ENCODE measurements around the gene NFS1.
"Not testable (repeated sequence)": the region's sequence is repeated elsewhere in the genome, so short reads cannot be mapped to it uniquely, and the experiment has no call there.

The NFS1 gene

DNA sequence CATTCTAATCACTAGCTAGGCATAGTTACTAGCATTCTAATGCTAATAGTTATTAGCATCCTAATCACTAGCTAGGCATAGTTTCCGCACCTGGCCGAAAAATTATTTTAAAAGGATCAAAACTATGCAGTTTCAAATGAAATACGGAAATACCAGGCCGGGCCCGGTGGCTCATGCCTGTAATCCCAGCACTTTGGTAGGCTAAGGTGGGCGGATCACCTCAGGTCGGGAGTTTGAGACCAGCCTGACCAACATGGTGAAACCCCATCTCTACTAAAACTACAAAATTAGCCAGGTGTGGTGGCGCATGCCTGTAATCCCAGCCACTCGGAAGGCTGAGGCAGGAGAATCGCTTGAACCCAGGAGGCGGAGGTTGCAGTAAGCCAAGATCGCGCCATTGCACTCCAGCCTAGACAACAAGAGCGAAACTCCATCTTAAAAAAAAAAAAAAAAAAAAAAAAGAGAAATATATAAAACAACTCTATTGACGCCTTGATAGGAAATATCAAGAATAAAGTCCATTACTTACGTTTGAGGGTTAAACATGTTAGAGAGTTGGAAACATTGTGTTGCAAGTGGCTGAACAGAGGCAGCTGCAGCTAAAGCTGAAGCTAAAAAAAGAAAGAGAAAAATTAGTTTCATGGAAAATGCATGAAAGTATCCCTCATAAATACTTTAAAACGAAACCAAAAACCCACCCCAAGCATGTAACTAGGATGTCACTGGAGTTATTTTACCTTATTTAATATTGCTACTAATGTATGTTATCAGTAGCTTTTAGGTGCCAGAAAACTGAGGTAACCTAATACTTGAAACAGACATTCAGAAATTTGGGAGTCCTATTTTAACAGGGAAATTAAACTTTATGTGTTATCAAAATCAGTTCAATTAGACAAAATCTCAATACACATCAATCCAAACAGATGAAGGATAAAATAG is 7.7 kb upstream of the NFS1 start:
- DNase-seq: not testable (repeated sequence)

DNA sequence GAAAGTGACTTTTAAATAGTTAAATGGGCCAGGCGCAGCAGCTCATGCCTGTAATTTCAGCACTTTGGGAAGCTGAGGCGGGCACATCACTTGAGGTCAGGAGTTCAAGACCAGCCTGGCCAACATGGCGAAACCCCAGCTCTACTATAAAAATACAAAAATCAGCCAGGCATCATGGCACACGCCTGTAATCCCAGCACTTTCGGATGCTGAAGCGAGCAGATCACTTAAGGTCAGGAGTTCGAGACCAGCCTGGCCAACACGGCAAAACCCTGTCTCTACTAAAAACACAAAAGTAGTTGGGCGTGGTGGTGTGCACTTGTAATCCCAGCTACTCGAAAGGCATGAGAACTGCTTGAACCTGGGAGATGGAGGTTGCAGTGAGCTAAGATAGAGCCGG is 6.7 kb upstream of the NFS1 start:
- not testable (repeated sequence) for DNase-seq

DNA sequence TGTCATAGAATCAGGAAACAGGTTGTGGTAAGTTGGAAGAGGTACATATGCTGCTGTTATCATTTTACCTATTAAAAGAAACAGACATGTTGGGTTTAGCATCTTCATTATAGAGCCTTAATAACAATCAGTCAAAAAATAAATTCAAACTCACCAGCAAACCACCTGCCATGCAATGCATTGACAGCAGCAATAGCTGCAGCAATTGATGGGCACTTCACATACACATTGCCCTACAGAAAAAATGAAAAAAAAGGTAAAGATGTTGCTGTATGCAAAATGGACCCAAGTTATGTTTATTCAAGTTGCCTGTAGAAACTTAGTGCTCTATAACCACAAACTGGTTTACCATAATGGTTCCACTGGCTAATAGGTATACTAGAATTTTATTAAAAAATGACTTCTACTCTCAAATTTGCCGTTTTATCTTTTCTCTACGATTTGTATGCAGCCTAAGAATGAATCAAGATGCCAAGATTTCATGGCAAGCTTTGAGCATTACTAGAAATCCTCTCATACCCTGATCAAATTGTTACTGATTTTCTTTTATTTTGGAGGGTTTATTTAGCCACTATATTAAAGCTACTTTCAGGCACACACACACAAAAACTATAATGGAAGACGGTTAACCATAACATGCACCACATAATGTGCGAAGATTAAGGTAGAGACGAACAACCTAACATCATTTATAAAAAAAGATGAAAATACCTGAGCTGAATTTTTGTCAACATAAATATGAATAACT is 5.5 kb upstream of the NFS1 start:
- DNase-seq: no peak

DNA sequence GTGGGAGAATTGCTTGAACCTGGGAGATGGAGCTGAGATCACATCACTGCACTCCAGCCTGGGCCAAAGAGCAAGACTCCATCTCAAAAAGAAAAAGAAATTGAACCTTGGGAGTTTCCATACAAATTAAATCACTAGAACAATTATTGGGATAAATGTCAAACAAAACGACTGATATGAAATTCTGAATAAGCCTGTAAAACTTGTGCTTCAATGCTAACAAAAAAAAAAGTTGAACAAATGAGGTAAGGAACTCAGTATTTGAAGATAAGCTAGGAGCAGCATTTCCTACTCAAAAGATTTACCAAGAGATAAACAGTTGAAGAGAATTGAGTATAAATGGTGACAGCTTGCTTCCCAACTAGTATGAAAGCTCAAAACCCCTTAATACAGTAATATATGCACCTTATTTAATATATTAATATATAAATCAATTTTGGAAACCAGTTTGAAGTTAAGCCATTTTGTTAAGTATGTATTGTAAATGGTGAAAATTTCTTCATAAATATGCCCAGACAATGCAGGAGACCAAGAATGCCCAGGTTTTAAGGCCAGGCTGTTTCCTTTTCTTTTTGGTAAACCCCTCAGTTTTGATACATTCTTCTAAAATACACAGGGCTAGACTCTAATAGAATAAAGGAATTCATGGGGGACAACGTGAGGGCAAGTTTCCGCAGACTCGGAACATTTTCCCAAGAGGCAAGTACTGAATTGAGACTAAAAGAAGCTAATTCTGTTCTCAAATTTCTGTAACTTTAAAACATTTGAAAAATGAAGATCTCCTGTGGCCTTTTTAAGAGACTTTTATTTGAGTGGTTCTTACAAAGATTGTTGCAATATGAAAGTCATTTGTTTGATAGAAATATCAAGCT is 3.9 kb upstream of the NFS1 start:
- DNase-seq: no peak

DNA sequence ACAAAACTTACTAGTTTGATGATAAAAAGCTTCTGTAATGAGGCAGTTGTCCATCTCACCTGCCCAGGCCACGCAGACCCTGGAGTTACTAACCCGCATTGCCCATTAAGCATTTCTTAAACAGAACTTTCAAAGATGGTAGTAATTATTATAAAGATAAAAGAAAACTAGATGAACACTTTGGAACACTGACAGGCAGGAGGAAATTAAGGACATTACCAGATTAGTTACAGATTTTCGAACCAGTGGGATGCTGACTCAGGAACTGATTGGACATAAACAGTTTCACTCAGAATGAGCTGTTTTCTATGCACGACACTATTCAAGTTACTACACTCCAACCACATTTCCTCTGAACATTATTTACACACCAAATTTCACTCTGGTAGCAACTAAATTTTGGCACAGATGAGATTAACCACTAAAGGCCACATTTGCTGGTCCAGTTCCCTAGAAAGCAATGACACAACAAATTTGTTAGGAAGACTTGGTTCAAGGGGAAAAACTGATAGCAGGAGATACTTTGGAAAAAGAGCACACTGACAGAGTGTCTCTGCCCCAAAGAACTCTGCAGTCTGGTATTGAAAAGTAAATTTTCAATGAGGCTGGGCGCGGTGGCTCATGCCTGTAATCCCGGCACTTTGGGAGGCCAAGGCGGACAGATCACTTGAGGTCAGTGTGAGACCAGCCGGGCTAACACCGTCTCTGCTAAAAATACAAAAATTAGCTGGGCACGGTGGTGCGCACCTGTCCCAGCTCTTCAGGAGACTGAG is 3.1 kb upstream of the NFS1 start:
- no peak for DNase-seq

DNA sequence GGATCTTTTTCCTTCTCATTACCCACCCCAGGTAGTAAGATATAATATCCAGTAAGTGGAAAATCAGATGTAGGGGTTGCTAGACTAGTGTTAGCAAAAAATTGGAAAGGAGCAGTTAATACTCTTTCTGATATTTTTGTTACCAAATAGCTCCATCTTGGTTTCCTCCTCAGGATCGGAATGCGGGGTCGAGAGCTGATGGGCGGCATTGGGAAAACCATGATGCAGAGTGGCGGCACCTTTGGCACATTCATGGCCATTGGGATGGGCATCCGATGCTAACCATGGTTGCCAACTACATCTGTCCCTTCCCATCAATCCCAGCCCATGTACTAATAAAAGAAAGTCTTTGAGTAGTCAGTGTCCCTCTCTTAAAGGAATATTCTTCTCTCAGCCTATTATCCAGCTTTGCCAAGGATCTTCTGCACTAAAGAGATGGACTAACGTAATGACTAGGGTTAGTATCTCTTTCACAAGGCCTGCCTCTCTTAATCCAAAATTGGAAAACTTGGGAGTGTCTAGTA is 1.5 kb upstream of the NFS1 start:
- DNase-seq: no peak

DNA sequence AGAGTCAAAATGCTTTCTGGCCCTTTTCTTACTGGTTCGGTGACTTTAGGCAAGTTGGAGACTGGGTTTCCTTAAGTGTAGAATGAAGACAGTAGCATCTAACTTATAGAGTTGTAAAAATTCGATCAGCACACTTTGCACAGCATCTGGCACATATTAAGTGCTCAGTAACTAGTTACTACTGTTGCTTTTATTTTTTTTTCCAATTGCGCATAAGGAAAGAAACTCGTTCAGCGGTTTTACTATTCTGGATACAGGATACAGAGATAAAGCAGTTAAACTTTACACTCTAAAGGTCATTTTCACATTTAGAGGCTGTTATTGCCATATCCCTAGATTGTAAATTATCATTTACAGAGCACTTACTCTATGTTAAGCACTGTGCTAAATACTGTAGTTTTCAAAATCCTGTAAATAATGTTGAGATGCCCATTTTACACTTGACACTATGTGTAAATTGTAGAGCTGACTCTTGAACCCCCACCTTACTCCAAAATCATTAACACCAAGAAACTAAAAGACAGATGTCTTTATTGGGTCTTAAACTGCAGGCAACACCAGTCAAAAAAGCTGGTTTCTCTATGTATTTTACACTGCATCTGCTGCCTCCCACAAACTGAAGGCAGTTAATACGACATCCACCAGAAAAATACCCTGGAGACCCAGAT is 939 bp upstream of the NFS1 start:
- no peak for DNase-seq

DNA sequence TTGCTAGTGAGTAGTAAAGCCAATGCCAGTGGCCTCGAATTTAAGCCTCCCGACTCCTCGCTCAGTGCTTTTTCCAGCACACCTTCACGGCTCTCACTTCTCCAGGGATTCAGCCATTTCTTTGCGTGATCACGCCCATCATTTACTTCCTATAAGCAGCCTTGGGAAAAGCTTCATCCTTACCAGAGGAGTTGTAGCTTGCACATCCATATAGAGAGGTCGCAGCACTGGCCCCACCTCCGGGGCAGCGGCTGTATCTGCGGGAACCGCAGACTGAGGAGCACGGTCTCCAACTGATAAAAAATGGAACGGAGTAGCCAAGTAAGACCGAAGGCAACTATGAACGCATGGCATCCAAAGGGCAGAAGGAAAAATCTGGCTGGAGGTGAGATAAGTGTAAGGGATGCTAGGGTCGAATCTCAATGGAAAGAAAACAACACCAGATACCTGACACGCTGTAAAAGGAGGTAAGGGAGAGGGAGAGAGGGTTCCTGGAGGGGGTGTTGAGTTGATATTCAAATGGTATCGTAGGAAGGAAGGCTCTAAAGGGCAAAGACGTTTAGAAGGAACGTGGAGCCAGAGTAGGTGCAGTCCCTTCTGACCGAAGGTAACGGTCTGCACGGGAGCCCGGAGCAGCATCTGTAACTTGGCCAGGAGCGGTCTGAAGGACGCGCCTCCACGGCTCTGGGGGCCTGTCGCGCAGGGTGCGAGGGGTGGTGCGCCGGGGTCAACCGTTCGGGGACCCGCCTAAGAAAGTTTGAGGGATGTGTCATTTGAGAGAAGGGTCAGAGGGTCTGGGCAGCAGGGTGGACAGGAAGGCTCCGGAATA is 640 bp downstream of the NFS1 start:
- DNase-seq: no peak

DNA sequence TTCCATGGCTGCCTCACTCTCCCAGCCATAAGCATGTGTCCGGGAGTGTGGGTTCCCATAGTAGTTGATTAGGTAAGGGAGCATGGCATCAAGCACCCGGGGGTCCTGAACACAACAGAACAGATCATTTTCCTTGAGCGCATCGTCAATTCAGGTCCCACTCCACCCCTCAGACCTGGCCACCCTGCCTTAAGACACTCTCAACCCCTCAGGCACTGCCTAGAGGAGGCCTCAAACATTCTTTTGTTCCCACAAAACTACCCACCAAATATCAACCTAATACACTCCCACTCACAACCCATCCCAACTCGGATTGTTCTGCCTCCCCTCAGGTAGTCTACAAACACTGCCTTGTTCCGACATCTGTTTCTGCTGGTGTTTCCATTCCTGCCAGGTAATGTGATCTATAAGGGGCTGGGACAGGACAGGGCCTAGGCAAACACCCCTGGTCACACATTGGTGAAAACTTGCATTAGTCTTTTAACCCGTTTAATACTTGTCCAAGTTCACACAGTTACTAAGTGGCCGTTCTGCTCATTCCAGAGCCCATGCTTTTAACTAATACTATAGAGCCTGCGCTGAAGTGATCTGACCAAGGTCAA is 1.4 kb downstream of the NFS1 start:
- no peak for DNase-seq

DNA sequence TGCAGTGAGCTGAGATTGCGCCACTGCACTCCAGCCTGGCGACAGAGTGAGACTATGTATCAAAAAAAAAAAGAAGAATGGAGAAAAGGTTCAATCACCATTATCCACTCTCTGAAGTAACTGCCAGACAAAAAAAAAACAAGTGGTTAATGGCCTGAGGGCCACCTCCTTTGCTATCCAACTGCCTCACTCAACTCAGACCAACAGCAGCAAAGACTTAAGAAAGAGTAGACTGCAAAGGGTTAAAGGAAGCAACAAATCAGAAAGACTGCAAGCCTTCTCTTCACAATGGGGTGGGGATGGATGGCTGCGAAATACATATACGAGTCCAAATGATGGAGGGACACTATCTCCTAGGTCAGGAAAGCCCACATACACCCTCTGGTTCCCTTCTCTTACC is 3.2 kb downstream of the NFS1 start:
- no peak for DNase-seq

DNA sequence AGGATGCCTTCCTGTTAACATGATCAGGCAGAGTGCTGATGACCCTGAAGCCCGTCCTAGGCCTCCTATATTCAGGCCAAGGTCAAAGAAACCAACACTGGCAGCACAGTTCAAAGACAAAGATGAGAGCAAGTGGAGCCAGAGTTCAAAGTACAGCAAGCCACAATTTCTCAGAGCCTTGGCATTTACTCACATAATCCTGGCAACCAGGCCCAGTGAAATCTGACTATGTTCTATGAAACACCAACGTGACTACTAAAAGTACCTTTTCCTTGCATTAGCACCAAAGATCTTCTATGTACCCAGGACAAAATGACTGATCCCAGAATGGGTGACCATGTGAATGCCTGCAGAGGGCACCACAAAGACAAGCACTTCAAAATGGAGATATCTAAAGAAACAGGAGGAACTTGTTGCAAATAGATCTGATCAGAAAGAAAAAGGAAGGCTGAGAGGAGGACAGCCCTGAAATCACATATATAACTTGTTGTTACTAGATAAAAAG is 3.9 kb downstream of the NFS1 start:
- no peak for DNase-seq

DNA sequence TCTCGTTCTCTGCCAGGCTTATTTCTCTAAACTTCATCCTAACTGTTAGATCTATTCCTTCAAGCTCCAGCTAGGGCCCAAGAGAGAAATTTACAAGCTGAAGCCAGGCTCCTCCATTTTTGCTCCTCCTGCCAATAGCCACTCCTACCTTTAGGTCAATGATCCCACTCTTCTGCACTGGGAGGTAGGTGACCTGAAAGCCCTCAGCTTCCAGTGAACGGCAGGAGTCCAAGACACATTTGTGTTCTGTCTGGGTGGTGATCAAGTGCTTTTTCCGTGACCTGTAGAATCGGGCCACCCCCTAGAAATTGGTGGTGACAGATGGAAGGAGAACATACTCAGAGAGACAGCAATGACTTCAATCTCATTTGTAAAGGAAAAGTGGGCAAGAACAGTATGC is 8.9 kb downstream of the NFS1 start:
- no peak for DNase-seq

DNA sequence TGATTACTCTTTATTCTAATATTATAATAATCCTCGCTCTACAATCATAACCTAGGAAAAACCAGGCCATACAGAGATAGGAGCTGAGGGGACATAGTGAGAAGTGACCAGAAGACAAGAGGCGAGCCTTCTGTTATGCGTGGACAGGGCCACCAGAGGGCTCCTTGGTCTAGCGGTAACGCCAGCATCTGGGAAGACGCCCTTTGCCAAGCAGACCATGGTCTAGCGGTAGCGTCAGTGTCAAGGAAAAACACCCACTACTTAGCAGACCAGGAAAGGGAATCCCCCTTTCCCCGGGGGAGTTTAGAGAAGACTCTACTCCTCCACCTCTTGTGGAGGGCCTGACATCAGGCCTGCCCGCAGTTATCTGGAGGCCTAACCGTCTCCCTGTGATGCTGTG is 12.3 kb downstream of the NFS1 start:
- not testable (repeated sequence) for DNase-seq

DNA sequence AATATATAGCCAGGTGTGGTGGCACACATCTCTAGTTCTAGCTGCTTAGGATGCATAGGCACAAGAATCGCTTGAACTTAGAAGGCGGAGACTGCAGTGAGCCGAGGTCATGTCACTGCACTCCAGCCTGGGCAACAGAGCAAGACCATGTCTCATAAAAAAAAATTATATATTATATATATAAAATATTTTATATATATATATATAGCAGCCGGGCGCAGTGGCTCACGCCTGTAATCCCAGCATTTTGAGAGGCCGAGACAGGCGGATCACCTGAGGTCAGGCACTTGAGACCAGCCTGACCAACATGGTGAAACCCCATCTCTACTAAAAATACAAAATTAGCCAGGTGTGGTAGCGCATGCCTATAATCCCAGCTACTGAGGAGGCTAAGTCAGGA is 13.8 kb downstream of the NFS1 start:
- DNase-seq: not testable (repeated sequence)

DNA sequence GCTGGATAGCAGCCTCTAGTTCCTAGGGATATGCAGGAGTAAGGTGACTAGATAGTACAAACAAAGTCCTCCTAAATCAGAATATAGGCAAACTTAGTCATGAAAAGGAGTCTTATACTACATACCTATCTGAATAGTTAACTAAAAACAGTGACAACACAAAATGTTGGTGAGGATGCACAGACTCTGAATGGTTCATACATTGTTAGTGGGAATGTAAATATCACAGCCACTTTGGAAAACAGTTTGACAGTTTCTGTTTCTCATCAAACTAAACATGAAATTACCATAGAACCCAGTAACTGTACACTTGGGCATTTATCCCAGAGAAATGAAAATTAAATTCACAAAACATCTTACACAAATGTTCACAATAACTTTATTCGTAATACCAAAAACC is 17.2 kb downstream of the NFS1 start:
- DNase-seq: no peak

DNA sequence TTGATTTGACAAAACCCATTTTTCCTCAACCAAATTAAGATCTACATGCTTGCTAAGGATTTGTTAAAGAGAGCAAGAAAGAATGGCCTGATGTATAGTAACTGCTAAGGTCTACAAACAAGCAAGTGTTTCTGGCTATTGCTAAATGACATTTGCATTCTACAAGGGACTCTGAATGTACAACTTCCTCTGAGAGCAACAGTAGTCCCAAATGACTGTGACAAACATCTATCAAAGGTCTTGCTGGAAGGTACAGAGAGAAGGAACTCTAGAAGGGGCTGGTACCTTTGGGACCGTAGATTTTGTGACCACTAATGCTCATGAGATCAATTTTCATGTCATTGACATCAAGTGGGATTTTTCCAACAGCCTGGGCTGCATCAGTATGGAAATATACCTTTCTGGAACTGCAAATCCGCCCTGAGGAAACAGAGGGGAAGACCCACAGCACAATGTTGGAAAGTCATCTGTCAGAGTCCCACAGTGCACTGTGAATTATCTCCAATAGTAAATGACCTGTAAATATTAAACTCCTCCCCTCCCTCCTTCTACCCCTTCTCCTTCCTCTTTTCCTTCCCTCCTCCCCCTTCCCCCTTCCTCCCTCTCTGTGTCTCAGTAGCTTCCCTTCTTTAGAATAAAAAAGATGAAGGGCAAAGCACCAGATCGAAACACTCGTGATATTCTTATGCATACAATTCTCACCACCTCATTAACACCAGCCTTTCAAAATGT is 18.5 kb downstream of the NFS1 start:
- no peak for DNase-seq

DNA sequence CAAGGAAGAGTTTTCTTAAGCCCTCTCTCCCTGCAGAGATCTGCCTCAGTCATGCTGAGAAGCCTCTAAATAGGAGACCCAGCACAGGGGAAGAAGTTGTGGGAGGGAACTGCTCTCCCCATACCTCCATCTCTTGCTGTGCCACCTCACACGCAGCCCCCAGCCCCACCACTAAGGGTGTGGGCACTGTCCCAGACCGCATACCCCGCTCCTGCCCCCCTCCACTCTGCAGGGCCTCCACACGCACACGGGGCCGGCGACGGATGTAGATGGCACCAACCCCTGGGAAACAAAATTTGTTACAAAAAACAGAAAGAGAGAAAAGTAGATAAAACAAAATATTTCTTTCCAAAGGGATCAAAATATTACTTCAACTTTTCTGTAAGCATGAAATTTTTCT is 24.2 kb downstream of the NFS1 start:
- DNase-seq: no peak

DNA sequence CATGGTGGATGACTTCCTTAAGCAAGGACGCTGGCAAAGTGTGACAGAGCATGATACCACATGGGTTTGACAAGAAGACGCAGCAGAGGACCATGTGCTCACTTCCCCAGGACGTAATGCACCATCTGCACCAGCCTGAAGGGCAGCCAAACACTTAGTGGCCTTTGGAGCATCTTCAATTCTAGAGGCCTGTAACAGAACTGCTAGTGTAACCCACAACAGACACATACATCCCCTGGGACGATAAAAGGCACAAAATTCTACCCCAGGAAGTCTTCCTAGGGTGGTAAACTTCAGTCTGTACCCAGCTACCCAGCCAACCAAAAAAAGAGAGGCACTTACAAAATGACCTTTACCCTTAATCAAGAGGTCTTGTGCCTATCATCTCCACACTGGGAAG is 25.3 kb downstream of the NFS1 start:
- no peak for DNase-seq

DNA sequence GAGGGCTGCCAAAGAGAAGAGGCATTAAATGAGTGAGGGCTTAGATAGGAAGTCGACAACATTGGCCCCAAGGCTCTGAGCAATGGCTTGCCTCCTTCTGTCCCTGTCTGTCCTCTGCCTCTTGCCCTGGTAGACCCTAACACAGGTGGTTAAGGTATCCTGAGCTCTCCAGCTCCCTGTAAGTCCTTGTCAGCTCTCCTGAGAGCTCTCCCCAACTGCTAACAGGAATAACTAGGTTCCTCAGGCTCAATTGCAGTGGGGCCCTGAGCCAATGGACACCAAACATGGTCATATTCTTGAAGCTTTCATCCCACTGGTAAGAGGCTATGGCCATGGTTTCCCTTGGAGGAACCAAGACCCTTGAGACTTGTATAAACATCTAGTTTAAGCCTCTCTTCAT is 29.5 kb downstream of the NFS1 start:
- DNase-seq: no peak
